HTR-8/SVneo (cell line): ENCODE measurements around the gene CLCNKB.

Experiments
- DNase-seq: peaks from one replicate; pipeline ENCODE4 v3.0.0; 2011; ENCODE audit warnings: low spot score, mixed read lengths; ENCODE audit not compliant: insufficient read length
- FAIRE-seq: peaks from 2 replicates; lab custom pipeline; 2011; peaks lifted over from hg19 to GRCh38; lab: Jason Lieb, UNC

The CLCNKB gene

GRCh38 chr1:16090076-16090826 is 46.7 kb downstream of the CLCNKB start:
- FAIRE-seq, result no peak
- no peak for DNase-seq

GRCh38 chr1:16091296-16091695 is 47.7 kb downstream of the CLCNKB start:
- DNase-seq (no peak), FAIRE-seq (no peak)

DNA sequence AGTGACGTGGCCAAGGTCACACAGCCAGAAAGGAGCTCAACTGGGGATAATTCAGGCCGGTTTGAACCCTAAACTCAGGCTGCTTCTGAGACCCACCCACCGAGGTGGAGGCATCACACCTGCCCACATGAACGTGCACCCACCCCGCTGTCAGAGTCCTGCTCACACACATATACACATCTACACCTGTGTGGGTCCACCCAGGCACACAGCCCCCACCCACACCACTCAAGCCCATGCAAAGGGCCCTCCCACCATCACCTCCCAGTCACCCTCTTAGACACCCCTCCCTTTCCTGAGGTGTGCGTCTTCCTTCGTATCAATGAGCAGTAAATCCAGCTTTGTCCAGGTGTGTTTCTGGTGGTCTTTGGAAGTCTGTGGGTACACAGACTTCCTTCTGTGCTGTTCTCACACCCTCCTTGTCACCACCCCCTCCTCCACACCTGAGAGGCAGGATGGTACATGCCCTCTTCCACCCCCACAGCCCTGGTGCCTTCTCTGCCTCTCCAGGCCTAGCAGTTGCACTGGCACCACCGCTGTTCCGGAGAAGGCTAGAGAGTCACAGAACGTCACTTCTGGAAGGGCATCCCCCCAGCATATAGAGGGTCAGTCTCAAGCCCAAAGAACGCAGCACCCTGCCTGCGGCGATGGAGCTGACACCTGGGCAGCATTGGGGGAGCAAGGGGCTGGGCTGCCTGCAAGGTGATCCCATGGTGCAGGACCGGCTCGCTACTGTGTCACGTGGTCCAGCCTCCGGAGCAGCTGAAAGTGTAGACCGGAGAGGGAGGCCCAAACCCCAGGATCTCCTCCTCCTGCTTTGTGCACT is 48.7 kb downstream of the CLCNKB start:
- no peak for DNase-seq
- no peak for FAIRE-seq

DNA sequence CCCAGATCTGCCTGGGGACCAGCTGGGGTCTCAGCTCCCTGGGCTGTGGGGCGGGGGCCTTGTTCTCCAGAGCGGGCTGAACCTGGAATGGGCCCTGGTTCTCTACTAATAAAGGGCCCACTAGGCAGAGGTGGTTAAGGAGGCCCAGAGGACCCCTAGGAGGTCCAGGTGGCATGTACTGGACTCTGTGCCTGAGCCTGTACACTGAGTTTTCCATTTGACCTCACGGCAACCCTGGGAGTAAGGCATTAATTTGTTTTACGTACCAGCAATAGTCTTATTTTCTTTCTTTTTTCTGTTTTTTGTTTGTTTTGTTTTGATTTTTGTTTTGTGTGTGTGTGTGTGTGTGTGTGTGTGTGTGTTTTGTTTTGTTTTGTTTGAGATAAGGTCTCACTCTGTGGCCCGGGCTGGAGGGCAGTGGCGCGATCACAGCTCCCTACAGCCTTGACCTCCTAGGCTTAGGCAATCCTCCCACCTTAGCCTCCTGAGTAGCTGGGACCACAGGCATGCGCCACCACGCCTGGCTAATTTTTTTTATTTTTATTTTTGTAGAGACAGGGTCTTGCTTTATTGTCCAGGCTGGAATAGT is 49.4 kb downstream of the CLCNKB start:
- DNase-seq (no peak), FAIRE-seq (no peak)

DNA sequence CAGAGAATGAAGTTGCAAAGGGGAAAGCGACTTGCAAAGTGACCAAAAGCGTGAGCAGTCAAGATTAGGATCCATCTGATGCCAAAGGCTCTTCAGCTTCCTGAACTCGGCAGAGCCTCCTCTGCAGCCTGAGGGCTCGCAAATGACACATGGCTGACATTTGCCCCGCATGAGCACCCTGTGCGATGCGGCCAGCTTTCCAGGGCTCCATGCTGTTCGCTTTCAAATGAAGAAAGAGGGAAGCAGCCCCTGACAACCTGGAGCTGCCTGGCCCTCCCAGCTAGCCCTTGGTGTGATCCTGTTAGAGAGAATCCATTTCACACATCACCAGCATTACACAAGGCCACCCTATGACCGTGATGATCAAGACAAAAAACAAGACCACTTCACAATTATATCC is 50.0 kb downstream of the CLCNKB start:
- no peak for DNase-seq
- FAIRE-seq, result no peak

DNA sequence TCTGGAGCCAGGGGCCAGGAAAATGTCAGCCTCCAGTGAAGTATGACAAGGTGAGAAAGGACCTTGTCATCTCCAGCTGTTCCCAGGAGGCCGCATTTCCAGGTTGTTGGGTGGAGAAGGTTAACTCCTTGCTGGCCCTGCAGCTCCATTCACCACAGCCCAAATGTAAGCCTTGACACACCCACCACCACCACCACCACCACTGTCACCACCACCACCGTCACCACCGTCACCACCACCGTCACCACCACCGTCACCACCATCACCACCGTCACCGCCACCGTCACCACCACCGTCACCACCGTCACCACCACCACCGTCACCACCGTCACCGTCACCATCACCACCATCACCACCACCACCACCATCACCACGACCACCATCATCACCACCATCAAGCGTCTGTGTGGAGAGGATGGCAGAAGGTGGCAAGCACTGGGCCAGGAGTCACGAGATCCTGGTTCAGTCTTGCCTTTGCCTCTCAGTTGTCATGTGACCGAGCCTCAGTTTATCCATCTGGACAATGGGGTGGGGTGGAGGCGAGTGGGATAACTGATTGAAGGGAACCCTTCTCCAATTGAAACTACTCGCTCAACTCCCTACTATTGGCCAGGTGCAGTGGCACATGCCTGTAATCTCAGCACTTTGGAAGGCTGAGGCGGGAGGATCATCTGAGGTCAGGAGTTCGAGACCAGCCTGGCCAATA is 51.0 kb downstream of the CLCNKB start:
- FAIRE-seq (peak; percentile 94), DNase-seq (no peak)

GRCh38 chr1:16095447-16095846 is 51.9 kb downstream of the CLCNKB start:
- no peak for DNase-seq
- FAIRE-seq, result no peak

GRCh38 chr1:16099412-16099811 is 55.8 kb downstream of the CLCNKB start:
- FAIRE-seq (no peak), DNase-seq (no peak)

GRCh38 chr1:16101623-16102022 is 58.0 kb downstream of the CLCNKB start:
- DNase-seq, result no peak
- FAIRE-seq, result no peak
